ENCODE results near the gene RPS5.
"Not testable (repeated sequence)": the region's sequence is repeated elsewhere in the genome, so short reads cannot be mapped to it uniquely, and the experiment has no call there.

Gene RPS5

DNA sequence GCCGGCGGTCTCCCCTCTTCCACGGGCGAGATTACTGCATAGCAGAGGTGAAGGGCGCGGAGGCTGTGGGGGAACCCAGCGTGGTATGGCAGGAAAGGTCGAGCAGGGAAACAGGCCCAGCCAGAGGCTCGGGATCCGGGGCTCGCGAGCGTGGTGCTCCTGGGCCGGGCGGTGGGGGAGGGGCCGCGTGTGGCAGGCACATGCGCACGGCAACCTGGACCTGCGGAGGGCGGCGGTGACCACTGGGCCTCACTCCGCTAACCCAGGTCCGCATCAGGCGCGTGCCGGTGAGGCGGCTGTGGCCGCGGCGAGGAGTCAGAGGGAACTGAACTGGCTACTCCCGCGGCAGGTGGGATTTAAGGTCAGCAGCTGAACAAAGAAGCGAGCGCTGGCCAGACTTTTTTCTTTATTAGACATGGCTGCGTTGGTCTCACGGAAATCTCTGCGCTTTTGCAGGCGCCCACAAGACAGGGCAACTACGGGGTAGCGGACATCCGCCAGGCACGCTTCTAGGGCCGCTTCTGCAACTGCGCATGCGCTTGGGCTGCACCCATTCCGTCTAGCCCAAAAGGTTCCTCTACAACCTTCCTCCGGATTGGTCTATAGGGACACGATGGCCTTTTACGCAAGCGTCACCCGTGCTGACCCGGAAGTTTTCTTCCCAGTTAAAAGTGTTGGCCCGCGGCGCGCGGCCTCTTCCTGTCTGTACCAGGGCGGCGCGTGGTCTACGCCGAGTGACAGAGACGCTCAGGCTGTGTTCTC is at the start of gene RPS5:
RPS5 (plus strand) TSS at position 694 of the 762 bp plus-strand sequence. CDS start 869 bp downstream, outside the sequence.
- peak; percentile 92 to 95 for DNase-seq

DNA sequence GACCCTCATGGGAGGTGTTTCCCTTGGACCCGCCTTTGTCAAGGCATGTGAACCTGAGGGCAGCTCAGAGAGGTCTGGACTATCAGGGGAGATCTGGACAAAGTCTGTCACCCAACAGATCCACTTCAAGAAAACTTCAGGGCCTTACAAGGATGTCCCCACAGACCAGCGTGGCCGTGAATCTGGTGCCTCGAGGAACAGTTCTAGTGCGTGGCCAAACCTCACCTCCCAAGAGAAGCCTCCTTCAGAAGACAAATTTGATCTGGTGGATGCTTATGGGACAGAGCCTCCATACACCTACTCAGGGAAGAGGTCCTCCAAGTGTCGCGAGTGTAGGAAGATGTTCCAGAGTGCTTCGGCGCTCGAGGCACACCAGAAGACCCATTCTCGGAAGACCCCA is 48.7 kb upstream of the RPS5 start:
- DNase-seq, result no peak

DNA sequence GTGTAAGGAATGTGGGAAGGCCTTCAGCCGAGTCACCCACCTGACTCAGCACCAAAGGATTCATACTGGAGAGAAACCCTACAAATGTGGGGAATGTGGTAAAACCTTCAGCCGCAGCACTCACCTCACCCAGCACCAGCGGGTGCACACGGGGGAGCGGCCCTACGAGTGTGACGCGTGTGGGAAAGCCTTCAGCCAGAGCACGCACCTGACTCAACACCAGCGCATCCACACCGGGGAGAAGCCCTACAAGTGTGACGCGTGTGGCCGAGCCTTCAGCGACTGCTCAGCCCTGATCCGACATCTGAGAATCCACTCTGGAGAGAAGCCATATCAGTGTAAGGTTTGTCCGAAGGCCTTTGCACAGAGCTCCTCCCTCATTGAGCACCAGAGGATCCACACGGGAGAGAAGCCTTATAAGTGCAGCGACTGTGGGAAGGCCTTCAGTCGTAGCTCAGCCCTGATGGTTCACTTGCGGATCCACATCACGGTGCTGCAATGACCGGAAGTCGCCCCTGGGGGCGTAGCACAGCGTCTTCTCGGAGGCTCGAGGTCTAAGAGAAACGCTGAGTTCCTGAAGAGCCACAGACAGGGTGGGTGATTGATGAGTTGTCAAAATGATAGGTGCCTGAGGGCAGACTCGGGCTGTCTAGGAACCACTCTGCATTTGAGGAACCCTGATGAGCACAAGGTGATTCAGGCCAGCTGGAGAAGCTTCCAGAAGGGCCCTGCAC is 48.1 kb upstream of the RPS5 start:
- no peak for DNase-seq

DNA sequence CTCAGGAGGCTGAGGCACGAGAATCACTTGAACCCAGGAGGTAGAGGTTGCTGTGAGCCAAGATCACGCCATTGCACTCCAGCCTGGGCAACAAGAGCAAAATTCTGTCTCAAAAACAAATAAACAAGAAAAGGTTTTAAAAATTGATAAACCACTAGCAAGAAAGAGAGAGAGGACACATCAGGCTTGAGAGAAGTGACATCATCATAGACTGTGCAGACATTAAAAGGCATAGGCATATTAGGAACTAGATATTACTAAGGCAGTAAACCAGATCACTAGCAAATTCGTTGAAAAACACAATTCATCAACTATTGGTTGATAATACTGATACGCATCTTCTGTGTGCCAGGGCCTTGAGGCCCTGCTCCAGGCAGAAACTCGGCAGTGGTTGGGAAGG is 41.5 kb upstream of the RPS5 start:
- no peak for DNase-seq

DNA sequence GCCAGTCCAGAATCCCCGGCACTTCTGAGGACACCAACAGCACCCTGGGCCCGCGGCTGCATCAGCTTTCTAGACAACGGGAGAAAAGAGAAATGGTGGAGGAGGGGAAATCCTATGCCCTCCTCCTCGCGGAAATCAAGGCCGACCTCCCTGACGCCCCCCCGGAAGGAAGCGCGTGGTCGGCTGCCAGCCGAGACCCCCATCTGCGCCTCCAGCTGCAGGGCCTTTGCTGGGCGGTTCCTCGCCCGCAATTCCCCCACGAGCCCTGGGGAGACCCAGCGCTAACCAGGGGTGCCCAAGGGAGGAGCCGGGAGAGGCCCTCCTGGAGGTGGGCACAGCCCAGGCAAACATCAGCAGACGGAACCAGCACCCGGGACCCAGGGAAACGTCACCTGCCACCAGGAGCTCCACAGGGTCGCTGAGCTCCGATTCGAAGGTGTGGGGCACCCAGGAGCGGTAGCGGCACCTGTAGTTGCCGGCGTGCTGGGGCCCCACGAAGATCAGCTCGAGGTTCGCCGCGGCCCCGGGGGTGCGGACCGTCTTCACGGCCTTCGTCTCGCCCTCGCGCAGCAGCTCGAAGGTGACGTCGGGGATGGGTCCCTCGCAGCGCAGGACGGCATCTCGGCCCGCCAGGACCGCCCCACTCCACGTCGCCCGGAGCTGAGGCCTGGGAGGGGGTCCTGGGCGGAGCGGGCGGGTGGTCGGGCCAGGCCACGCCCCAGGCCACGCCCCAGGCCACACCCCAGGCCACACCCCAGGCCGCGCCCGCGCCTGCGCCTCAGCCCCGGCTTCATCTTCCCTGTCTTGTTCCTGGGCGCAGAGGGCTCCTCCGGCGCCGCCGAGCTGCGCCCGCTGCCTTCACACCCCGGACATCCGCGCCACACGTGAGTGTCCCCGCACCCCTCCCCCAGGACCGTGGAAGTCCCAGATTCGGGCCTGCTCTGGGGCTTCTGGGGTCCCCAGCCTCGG is 39.8 kb upstream of the RPS5 start:
- DNase-seq, result peak; percentile 59 to 65

DNA sequence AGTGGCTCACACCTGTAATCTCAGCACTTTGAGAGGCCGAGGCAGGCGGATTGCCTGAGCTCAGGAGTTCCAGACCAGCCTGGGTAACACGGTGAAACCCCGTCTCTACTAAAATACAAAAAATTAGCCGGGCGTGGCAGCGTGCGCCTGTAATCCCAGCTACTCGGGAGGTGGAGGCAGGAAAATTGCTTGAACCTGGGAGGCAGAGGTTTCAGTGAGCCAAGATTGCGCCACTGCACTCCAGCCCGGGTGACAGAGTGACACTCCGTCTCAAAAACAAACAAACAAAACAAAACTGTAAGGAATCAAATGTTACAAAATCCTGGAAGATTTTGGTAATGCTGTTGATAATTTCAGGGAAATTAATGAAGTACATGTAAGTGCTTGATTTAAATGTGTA is 39.0 kb upstream of the RPS5 start:
- DNase-seq, result not testable (repeated sequence)

DNA sequence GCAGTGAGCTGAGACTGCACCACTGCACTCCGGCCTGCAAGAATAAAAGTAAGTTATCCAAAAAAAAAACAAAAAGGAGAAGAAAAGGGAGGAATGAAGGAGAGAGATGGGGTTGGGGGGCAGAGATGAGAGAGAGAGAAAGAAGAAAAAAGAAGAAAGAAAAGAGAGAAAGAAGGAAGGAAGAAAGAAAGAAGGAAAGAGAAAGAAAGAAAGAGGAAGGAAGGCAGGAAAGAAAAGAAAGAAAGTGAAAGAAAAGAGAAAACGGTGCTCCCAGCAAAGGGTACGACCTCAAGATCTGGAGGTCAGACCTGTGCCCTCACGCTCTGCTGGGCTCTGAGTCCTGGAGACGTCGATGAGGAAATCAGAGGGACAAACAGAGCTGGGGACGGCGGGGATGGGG is 37.5 kb upstream of the RPS5 start:
- no peak for DNase-seq

DNA sequence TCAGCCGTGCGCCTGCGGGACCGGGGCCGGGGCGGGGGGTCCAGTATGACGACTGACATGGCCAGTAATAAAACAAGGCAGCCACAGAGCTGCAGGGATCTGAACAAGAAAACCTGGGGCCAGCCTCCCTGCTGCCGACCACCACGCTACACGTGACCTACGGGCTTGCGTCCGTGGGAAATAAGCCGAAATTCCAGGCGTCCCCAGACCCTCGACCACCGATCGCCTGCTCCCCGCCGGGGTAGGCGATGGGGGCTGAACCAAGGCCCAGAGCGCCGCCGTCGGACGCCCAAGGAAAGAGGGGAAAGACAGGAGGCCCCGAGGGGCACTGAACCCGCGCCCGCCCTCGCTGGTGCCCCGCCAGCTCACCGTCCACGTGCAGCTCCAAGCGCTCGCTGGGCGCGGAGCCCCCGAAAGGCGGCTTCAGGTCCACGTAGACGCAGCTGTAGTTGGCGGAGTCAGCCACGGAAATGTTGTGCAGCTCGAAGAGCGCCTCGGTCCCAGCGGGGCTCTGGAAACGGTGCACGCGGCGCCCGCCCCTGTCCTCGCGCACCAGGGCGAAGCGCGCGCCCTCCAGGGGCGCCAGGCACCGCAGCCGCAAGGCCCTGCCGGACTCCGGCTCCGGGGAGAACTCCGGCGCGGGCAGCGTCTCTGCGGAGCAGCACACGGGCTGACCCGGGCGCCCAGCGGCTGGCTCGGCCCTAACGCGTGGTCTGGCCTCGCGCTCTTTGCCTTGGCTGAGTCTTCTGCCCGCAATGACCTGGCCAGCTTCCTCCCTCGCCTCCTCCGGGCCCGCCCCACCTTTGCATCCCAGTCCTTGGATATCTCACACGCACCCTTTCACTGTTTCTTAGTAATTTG is 36.8 kb upstream of the RPS5 start:
- no peak for DNase-seq

DNA sequence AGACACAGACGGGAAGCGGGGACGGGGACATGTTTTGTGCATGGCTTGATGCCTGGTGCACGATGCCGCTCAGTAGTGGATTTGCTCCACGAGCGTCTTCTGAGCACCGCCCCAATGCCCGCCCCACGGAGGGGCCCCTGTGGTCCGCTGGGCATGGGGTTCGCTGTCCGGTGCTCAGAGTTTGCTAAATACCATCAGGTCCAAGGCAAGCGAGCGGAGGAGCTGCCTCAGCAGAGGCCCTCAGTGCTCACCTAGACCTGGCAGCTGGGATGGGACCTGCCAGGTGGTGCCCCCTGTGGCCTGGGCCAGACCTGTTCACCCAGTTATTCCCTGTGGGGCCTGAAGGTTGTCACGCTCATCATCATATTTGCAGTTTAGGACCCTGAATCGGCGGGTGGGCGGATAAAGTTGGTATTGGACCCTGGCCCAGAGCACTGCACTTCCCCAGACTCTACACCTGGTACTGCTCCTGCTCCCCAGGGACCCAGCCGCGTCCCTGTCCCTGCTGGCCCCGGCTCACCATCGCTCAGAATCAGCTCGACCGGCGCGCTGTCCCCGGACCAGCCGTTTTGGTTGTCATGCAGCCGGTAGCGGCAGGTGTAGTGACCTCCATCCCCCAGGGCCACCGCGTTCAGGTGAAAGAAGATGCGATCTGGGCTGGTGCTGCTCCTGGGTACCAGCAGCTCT is 36.1 kb upstream of the RPS5 start:
- no peak for DNase-seq

DNA sequence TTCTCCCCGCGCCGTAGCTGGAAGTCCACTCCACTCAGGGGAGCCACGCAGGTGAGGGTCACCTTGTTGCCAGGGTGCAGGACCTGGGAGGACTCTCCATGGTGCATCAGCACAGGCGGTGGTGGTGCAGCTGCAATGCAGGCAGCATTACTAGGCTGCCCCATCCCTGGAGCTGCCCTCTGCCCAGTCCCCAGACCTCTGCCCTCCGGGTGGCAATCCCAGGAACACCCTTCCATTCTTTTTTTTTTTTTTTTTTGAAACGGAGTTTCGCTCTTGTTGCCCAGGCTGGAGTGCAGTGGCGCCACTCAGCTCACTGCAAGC is 35.6 kb upstream of the RPS5 start:
- no peak for DNase-seq

DNA sequence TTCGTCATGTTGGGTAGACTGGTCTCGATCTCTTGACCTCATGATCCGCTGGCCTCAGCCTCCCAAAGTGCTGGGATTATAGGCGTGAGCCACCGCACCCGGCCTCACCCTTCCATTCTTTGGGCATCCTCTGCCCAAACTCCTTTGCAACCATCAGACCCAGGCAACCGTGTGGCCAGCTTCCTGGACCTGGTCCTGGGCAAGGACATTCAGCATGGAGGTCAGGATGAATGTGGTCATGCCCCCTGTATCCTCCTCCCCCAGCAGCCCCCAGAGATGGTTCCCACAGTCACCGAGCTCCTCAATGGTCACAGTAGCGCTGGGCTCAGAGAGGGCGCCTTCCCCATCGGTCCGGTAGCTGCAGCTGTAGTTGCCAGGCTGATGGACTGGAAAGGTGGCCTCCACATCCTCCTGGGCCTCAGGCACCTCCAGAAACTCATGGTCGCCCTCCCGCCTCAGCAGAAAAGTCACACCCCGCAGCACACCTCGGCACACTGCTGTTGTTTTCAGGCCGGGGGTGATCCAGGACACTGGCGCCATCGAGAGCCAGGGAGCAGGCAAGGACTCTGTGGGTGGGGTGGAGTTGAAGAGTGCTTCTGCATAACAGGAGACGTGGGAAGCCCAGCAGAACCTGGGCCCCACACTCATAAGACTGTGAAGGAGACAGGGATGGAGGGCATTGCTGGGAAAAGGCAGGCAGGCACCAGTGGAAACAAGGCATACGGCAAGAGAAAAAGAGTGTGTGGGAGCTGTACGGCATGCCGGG is 34.9 kb upstream of the RPS5 start:
- DNase-seq, result no peak

DNA sequence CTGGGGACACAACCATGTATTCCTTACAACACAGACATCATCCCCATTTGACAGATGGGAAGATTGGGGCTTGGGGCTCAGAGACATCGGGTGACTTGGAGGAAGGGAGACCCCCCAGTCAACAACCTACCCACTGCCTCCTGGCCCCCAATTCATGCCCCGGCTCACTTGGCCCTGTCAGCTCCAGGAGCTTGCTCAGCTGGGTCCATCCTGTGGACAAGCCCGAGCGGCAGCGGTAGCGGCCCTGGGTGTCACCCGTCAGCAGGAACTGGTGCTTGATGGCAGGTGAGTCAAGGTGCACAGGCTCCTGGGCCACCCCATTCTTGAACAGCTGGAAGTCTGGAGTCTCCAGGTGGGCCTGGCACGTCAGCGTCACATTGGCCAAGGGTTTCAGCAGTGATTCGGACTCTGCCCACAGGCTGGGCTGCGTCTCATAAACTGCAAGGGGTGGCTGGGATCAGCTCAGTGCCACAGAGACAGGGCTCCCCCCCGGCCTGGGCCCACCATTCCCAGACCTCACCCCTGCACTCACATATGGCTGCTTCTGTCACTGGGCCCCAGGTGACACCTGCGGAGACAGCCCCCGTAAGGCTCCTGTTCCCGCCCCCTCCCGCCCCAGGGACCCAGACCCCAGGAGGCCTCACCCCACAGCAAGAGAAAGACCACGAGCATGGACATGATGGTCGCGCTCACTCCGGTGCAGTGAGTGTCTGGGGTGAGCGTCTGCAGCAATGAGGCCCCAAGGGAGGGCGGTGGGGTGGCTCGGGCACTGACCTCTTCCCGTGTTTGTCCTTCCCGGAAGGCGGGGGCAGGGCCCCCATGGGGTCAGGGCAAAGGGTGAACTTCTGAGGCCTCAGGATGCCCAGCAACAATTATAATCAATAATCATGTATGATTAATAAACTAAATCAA is 34.1 kb upstream of the RPS5 start, which contains the start of gene A1BG:
A1BG (minus strand) TSS at position 733 of the 912 bp plus-strand sequence; CDS start at position 678, 55 bp downstream.
- no peak for DNase-seq

DNA sequence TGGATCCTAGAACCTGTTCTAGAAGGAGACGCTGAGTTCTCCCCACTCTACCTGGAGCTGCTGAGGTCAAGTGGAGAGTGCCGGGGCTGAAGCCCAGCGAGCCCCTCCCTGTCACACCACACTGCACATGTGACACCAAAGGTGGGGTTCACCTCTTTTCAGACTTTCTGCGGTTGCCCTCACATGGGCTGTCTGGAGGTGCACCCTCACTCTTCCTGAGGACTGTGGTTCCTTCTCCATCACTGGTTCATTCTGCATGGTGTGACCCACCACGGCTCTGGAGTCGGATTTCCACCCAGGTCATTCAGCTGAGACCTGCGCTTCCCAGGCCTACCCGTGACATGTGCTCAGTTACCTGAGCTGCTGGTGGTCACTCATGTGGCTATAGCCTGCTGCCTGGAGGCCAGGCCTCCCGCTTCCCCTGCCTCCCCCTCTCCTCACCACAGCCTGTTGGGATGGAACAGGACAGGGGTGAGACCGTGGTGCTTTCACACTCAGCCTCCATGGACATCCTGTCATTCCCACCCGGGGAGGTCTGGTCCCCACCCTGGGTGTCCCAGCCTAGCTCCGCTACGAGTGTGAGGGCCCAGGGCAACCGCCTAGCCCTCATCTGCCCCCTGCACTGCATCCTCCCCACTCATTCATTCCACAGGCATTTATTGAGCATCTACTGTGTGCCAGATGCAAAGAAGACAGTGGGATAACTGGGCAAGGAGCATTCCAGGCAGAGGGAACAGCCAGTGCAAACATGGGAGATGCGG is 33.2 kb upstream of the RPS5 start:
- DNase-seq, result no peak

DNA sequence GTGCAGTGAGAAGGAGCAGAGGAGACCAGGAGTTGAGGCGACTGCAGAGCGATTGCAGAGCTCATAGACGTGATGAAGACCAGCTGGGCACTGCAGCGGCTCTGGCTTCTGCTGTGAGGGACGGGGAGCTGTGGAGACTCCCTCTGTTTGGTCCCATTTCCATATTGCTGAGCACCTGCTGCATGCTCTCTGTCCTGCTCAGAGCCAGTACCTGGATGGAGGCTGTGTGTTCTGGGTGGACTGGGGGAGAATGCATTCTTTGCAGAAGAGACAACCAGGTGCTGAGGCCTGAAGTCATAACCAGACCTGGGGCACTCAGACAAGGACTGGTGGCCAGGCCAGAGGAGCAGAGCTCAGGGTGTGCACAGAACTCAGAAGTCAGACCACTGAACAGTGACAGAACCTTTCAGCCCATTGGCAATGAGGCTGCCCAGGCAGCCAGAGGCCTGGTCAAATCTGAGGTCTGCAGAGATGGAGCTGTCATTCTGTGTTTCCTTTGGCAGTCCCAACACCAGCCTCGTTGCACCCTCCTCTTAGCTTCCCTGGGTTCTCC is 32.5 kb upstream of the RPS5 start:
- no peak for DNase-seq

DNA sequence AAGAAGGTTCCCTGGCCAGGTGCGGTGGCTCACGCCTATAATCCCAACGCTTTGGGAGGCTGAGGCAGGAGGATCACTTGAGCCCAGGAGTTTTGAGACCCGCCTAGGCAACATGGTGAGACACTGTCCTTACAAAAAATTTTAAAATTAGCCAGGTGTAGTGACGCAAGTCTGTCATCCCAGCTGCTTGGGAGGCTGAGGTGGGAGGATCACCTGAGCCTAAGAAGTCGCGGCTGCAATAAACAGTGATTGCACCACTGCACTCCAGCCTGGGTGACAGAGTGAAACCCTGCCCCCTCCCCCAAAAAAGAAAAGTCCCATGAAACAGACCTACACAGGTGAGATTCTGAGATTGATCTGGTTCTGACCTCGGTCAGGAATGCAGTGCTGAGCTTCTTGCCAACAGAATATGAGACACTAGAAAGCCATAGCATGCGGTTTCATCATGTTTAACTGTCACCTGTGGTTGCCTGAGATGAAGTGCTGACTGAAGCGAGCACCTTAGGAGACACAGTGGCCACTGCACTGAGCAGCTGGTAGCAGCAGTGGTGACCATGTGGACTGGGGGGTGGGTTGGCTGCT is 31.8 kb upstream of the RPS5 start:
- DNase-seq, result no peak

DNA sequence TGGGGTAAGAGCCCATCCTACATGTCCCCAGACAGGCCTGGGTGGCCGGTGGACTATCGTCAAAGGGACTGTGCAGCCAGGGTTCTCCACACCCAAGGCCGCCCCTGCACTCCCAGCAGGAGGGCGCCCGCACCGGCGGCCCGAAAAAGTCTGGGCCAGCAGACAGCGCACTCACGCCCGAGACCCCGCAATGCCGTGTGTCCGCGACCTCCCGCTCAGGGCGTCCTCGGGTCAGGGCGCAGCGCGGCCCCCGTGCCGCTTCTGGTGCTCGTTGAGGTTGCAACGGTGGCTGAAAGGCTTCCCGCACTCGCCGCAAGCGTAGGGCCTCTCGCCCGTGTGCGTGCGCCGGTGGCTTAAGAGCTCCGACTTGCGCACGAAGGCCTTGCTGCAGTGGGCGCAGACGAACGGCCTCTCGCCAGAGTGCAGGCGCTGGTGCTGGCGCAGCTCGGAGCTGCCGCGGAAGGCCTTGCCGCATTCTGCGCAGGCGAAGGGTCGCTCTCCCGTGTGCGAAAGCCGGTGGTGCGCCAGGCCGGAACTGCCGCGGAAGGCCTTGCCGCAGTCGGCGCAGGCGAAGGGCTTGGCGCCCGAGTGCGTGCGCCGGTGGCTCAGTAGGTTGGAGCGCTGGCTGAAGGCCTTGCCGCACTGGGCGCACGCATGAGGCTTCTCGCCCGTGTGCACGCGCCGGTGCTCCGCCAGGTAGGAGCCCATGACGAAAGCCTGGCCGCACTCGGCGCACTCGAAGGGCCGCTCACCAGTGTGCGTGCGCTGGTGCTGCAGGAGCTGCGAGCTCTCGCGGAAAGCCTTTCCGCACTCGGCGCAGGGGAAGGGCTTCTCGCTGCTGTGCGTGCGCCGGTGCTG is 30.9 kb upstream of the RPS5 start:
- peak; percentile 25 to 34 for DNase-seq
